Liver (tissue), 9 donors: ENCODE measurements around the gene RNF145. TPM values are rescaled to one million over a fixed set of nuclear protein-coding genes. Genes with fewer than 3 reads are reported as not detected.
"Not testable (repeated sequence)": the region's sequence is repeated elsewhere in the genome, so short reads cannot be mapped to it uniquely, and the experiment has no call there.

Experiments
- DNase-seq: peaks from one replicate; pipeline ENCODE4 v3.0.0-alpha.2; 2017; ENCODE audit warnings: low spot score
- H3K27ac ChIP-seq, 2 donors: one replicate each; pipeline ENCODE4 v1.7.0; 2013; ENCODE audit warnings: inconsistent platforms in 2 of 2, low read length in 2 of 2, control low read depth in 1 of 2, low read depth in 1 of 2, mild to moderate bottlenecking in 1 of 2
- H3K27me3 ChIP-seq, 4 donors: one replicate each; pipeline versions ENCODE4 v1.6.1 to v1.7.0; 2013; ENCODE audit warnings: low read length in 3 of 4, inconsistent platforms in 1 of 4, mild to moderate bottlenecking in 1 of 4, moderate library complexity in 1 of 4; ENCODE audit not compliant: control insufficient read depth in 4 of 4, insufficient read depth in 4 of 4
- H3K36me3 ChIP-seq, 4 donors: one replicate each; pipeline versions ENCODE4 v1.6.1 to v1.7.0; 2013; ENCODE audit warnings: low read length in 3 of 4, mild to moderate bottlenecking in 3 of 4, low read depth in 1 of 4, moderate library complexity in 1 of 4; ENCODE audit not compliant: control insufficient read depth in 4 of 4, insufficient read depth in 3 of 4
- H3K4me1 ChIP-seq, 4 donors: one replicate each; pipeline versions ENCODE4 v1.6.1 to v1.7.0; 2013; ENCODE audit warnings: low read length in 3 of 4, mild to moderate bottlenecking in 3 of 4, moderate library complexity in 1 of 4; ENCODE audit not compliant: control insufficient read depth in 4 of 4, insufficient read depth in 4 of 4
- H3K4me3 ChIP-seq, 3 donors: one replicate each; pipeline versions ENCODE4 v1.6.1 to v1.7.0; 2013; ENCODE audit warnings: low read length in 3 of 3, control low read depth in 1 of 3, low read depth in 1 of 3, mild to moderate bottlenecking in 1 of 3
- H3K9ac ChIP-seq, 2 donors: one replicate each; pipeline ENCODE4 v1.7.0; 2013; ENCODE audit warnings: low read length in 2 of 2, mild to moderate bottlenecking in 2 of 2, moderate library complexity in 2 of 2, control low read depth in 1 of 2, low read depth in 1 of 2
- H3K9me3 ChIP-seq, 4 donors: one replicate each; pipeline versions ENCODE4 v1.6.1 to v1.7.0; 2013; ENCODE audit warnings: low read length in 3 of 4; ENCODE audit not compliant: control insufficient read depth in 4 of 4
- EGR1 ChIP-seq, 2 donors: IDR thresholded peaks; 2 replicates each; pipeline ENCODE4 v1.6.1; 2016 to 2018; ENCODE audit warnings: antibody characterized with exemption in 2 of 2, low read depth in 2 of 2
- FOXA1 ChIP-seq: IDR thresholded peaks from 2 replicates; pipeline ENCODE4 v1.6.1; 2016; ENCODE audit warnings: antibody characterized with exemption
- FOXA2 ChIP-seq: IDR thresholded peaks from 2 replicates; pipeline ENCODE4 v1.6.1; 2016; ENCODE audit warnings: antibody characterized with exemption
- GABPA ChIP-seq, 2 donors: IDR thresholded peaks in 1 of 2; conservative IDR thresholded peaks in 1 of 2; 2 replicates each; pipeline ENCODE4 v1.6.1; 2016; ENCODE audit warnings: antibody characterized with exemption in 2 of 2, mild to moderate bottlenecking in 1 of 2, moderate library complexity in 1 of 2
- HNF4A ChIP-seq, 2 donors: conservative IDR thresholded peaks; 2 replicates each; pipeline ENCODE4 v1.6.1; 2016; ENCODE audit warnings: antibody characterized with exemption in 2 of 2, mild to moderate bottlenecking in 2 of 2
- HNF4G ChIP-seq: IDR thresholded peaks from 2 replicates; pipeline ENCODE4 v1.6.1; 2016; ENCODE audit warnings: antibody characterized with exemption
- JUND ChIP-seq, 2 donors: IDR thresholded peaks; 2 replicates each; pipeline ENCODE4 v1.6.1; 2016; ENCODE audit warnings: antibody characterized with exemption in 2 of 2
- MAX ChIP-seq: IDR thresholded peaks from 2 replicates; pipeline ENCODE4 v1.6.1; 2016; ENCODE audit warnings: antibody characterized with exemption
- RAD21 ChIP-seq, 2 donors: IDR thresholded peaks; 2 replicates each; pipeline ENCODE4 v1.6.1; 2016; ENCODE audit warnings: antibody characterized with exemption in 2 of 2, mild to moderate bottlenecking in 2 of 2
- REST ChIP-seq: IDR thresholded peaks from 2 replicates; pipeline ENCODE4 v1.6.1; 2016; ENCODE audit warnings: antibody characterized with exemption, mild to moderate bottlenecking
- SP1 ChIP-seq: IDR thresholded peaks from 2 replicates; pipeline ENCODE4 v1.6.1; 2018; ENCODE audit warnings: antibody characterized with exemption, mild to moderate bottlenecking
- TAF1 ChIP-seq: conservative IDR thresholded peaks from 2 replicates; pipeline ENCODE4 v1.6.1; 2016; ENCODE audit warnings: antibody characterized with exemption, mild to moderate bottlenecking
- YY1 ChIP-seq: IDR thresholded peaks from 2 replicates; pipeline ENCODE4 v1.6.1; 2016; ENCODE audit warnings: antibody characterized with exemption, mild to moderate bottlenecking
- ZBTB33 ChIP-seq: IDR thresholded peaks from 2 replicates; pipeline ENCODE4 v1.6.1; 2016; ENCODE audit warnings: antibody characterized with exemption
- WGBS: extraction: QIAGEN DNeasy Blood & Tissue Kit; methylation state at CpG from one replicate; pipeline ENCODE4 v1.1.7; 2013; 5-methylcytosine and 5-hydroxymethylcytosine counted together
- polyA plus RNA-seq, 2 donors: library from polyadenylated mRNA; stranded (reverse) in 1 of 2; unstranded in 1 of 2; fragments of 200-250 nt in 1 of 2; fragments of >200 nt in 1 of 2; fragmentation: Nextera tagmentation in 1 of 2; extraction: Ambion mirVana in 1 of 2; gene quantifications; one replicate each; pipeline versions ENCODE4 v1.2.1 to v1.2.3, GENCODE V29; 2013 to 2015
- total RNA-seq, 2 donors: library from RNA; depleted of rRNA; stranded (reverse); fragments of >200 nt; gene quantifications; one replicate each; pipeline ENCODE4 v1.2.3, GENCODE V29; 2014
- donor health status: healthy.
- donor health status: healthy.
- donor health status: healthy.
- donor health status: healthy.
- donor health status: healthy.

The RNF145 gene
- total and polyA plus RNA-seq, 4 donors = 2.9 to 34.6 (median 11.7) TPM

GRCh38 chr5:159147976-159148375 lies 61.4 kb downstream of the RNF145 start (continued):
- no peak for TF ChIP-seq JUND (IDR thresholded peaks at IDR 0.05)
- TF ChIP-seq SP1 = no peak

- TF ChIP-seq FOXA1 = no peak
- no peak for TF ChIP-seq YY1
- TF ChIP-seq JUND (IDR thresholded peaks at IDR 0.05) = no peak
- TF ChIP-seq HNF4A (conservative IDR thresholded peaks at IDR 0.05) = no peak
- TF ChIP-seq FOXA2 = no peak
- TF ChIP-seq HNF4G = no peak
- TF ChIP-seq ZBTB33 = no peak
- TF ChIP-seq REST = no peak
- DNase-seq = no peak
- Histone ChIP-seq H3K36me3 (no peaks in the 10 kb centered on the region), H3K4me1 (no peaks in the 10 kb centered on the region), H3K27me3 (no peaks in the 10 kb centered on the region), H3K9me3 (no peaks in the 10 kb centered on the region), H3K4me3 (no peak overlapping the region), H3K27ac (no peak overlapping the region), H3K9ac (no peak overlapping the region)
- 57% methylated on average over 4 of the region's 4 CpGs for WGBS
Observed at GRCh38 chr5:159146839-159147238, 62.5 kb downstream of the RNF145 start.

- not testable (repeated sequence) for DNase-seq, H3K9me3 ChIP-seq, H3K27me3 ChIP-seq, H3K9ac ChIP-seq, H3K27ac ChIP-seq, H3K36me3 ChIP-seq, H3K4me3 ChIP-seq, H3K4me1 ChIP-seq
- WGBS = 93% methylated on average over 1 of the region's 1 CpG
Observed at GRCh38 chr5:159145160-159145559, 64.2 kb downstream of the RNF145 start.

GRCh38 chr5:159139802-159140201 lies 69.6 kb downstream of the RNF145 start:
- Histone ChIP-seq H3K4me1 (no peaks in the 10 kb centered on the region), H3K4me3 (no peak overlapping the region), H3K36me3 (no peaks in the 10 kb centered on the region), H3K9ac (no peak overlapping the region), H3K9me3 (no peaks in the 10 kb centered on the region), H3K27me3 (no peaks in the 10 kb centered on the region), H3K27ac (no peak overlapping the region)
- DNase-seq = no peak
- WGBS = 69% methylated on average over 7 of the region's 7 CpGs
- no peak for TF ChIP-seq REST
- no peak for TF ChIP-seq TAF1
- no peak for TF ChIP-seq YY1
- no peak for TF ChIP-seq FOXA1
- TF ChIP-seq RAD21 (IDR thresholded peaks at IDR 0.05) = no peak
- no peak for TF ChIP-seq EGR1 (IDR thresholded peaks at IDR 0.05; ENCODE audit: low read depth in 2 of 2)
- TF ChIP-seq MAX = no peak
- TF ChIP-seq FOXA2 = no peak
- no peak for TF ChIP-seq ZBTB33
- TF ChIP-seq GABPA (IDR thresholded peaks at IDR 0.05 in 1 of 2, conservative IDR thresholded peaks at IDR 0.05 in 1 of 2) = no peak
- TF ChIP-seq HNF4A (conservative IDR thresholded peaks at IDR 0.05) = no peak
- TF ChIP-seq SP1 = no peak
- no peak for TF ChIP-seq HNF4G
